Esophagus squamous epithelium (tissue), 5 donors: ENCODE data around the gene GSTM3. TPM values are rescaled to one million over a fixed set of nuclear protein-coding genes. Genes with fewer than 3 reads are reported as not detected.
"Not testable (repeated sequence)": the region's sequence is repeated elsewhere in the genome, so short reads cannot be mapped to it uniquely, and the experiment has no call there.

Experiments
- DNase-seq: peaks from one replicate; lab custom pipeline; 2025; lab: John Stamatoyannopoulos, UW
- H3K27ac ChIP-seq, 4 donors: fragments of 200-600 bp; sonication (generic); one replicate each; pipeline ENCODE4 v1.5.1; 2016 to 2019; ENCODE audit warnings: mild to moderate bottlenecking in 1 of 4
- H3K27me3 ChIP-seq, 4 donors: fragments of 200-600 bp; sonication (generic); 1 replicate in 3 of 4; 2 replicates in 1 of 4; pipeline versions ENCODE4 v1.5.1 to v1.6.0; 2017 to 2021; ENCODE audit warnings: antibody characterized with exemption in 1 of 4
- H3K36me3 ChIP-seq, 3 donors: fragments of 200-600 bp; sonication (generic); one replicate each; pipeline ENCODE4 v1.5.1; 2016 to 2019
- H3K4me1 ChIP-seq, 3 donors: fragments of 200-600 bp; sonication (generic); one replicate each; pipeline ENCODE4 v1.5.1; 2017 to 2019
- H3K4me3 ChIP-seq, 4 donors: fragments of 200-600 bp; sonication (generic); 1 replicate in 3 of 4; 2 replicates in 1 of 4; pipeline ENCODE4 v1.5.1; 2016 to 2019; ENCODE audit warnings: mild to moderate bottlenecking in 2 of 4, moderate library complexity in 1 of 4
- H3K9me3 ChIP-seq, 3 donors: fragments of 200-600 bp; sonication (generic); one replicate each; pipeline ENCODE4 v1.5.1; 2016 to 2019
- POLR2A ChIP-seq, 4 donors: fragments of 450-650 bp; IDR thresholded peaks; one replicate each; pipeline ENCODE4 v1.6.1; 2017; ENCODE audit warnings: antibody characterized with exemption in 4 of 4, mild to moderate bottlenecking in 4 of 4, moderate library complexity in 3 of 4
- WGBS, 2 donors: methylation state at CpG; one replicate each; pipeline ENCODE4 v1.1.5; 2018; 5-methylcytosine and 5-hydroxymethylcytosine counted together
- intact Hi-C: fragments of 100-400 bp; cut with DNase I; formaldehyde crosslinking; loops from one replicate; pipeline ENCODE4 v1.15.0; 2022
- total RNA-seq, 4 donors: library from RNA; depleted of rRNA; stranded (reverse); fragments of >200 nt; gene quantifications; one replicate each; pipeline ENCODE4 v1.1.0, GENCODE V29; 2016
- TF ChIP-seq, protein P1 (sequence below), 6 experiments: fragments of 450-650 bp in 4 of 6; fragments of 200-600 bp in 2 of 6; sonication (generic) in 2 of 6; IDR thresholded peaks; one replicate each; pipeline ENCODE4 v1.5.1; 2016 to 2019; ENCODE audit warnings: antibody characterized with exemption in 6 of 6, mild to moderate bottlenecking in 4 of 6, moderate library complexity in 4 of 6
- donor health status: DM: yes; HTN: yes; CAD: no.

GSTM3 gene
- total RNA-seq, 4 donors from 2014 or later, result 86.2 to 273 (median 150) TPM

DNA sequence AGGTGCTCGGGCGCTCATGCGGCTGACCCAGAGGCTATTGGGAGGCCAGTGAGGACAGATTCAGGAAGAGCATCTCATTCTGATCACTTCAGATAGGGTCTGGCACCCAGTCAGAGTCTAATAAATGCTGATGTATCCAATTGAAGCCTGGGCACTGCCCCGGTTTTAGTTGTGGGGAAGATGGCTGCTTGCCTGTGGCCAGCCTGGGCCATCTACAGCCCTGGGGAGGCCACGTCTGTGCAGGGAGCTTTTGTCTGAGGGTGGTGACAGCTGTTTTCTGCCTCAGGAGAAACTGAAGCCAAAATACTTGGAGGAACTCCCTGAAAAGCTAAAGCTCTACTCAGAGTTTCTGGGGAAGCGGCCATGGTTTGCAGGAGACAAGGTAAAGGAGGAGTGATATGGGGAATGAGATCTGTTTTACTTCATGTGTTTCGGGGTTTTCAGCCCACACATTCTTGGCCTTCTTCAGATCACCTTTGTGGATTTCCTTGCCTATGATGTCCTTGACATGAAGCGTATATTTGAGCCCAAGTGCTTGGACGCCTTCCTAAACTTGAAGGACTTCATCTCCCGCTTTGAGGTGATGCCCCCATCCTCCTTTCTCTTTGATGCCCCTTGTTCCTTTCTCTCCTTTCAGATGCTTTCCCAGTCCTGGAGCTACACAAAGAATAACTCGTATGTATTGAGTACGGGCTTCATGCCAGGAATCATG is 26.0 kb downstream of the GSTM3 start:
- no peaks in the 10 kb centered on the region for H3K9me3 ChIP-seq
- no peak for DNase-seq
- peak overlapping the region in 2 of 4 donors; percentile 77 to 85 for H3K27ac ChIP-seq
- H3K27me3 ChIP-seq, result no peaks in the 10 kb centered on the region
- TF ChIP-seq POLR2A (IDR thresholded peaks at IDR 0.05), result no peak
- TF ChIP-seq, protein P1, sequence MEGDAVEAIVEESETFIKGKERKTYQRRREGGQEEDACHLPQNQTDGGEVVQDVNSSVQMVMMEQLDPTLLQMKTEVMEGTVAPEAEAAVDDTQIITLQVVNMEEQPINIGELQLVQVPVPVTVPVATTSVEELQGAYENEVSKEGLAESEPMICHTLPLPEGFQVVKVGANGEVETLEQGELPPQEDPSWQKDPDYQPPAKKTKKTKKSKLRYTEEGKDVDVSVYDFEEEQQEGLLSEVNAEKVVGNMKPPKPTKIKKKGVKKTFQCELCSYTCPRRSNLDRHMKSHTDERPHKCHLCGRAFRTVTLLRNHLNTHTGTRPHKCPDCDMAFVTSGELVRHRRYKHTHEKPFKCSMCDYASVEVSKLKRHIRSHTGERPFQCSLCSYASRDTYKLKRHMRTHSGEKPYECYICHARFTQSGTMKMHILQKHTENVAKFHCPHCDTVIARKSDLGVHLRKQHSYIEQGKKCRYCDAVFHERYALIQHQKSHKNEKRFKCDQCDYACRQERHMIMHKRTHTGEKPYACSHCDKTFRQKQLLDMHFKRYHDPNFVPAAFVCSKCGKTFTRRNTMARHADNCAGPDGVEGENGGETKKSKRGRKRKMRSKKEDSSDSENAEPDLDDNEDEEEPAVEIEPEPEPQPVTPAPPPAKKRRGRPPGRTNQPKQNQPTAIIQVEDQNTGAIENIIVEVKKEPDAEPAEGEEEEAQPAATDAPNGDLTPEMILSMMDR (IDR thresholded peaks at IDR 0.05), result no peak
- H3K36me3 ChIP-seq, result no peaks in the 10 kb centered on the region
- H3K4me1 ChIP-seq, result peaks cover 24 to 54% (median 48%) of the 10 kb centered on the region in 3 donors
- intact Hi-C loops, result no loop called here
- no peak overlapping the region for H3K4me3 ChIP-seq
- 84 to 90% methylated on average over 11 to 12 of the region's 12 CpGs for WGBS, 2 donors

DNA sequence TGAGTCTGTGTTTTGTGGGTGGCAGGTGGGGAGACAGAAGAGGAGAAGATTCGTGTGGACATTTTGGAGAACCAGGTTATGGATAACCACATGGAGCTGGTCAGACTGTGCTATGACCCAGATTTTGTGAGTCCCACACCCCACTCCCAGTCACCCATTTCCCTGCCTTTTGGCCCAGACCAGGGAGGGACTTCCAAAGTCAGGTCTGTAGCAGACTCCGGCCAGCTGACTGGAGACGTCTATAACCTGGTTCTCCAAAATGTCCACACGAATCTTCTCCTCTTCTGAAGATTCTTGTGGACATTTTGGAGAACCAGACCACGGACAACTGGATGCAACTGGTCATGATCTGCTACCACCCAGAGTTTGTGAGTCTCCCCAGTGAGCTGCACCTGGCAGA is 27.2 kb downstream of the GSTM3 start:
- DNase-seq, result no peak
- Histone ChIP-seq H3K27ac (no peak overlapping the region), H3K4me1 (peaks cover 21 to 42% (median 37%) of the 10 kb centered on the region in 3 donors), H3K27me3 (no peaks in the 10 kb centered on the region), H3K36me3 (no peaks in the 10 kb centered on the region), H3K9me3 (peaks cover 0 to 8% (median 0%) of the 10 kb centered on the region in 3 donors), H3K4me3 (no peak overlapping the region)
- 78 to 91% methylated on average over 5 of the region's 5 CpGs for WGBS, 2 donors
- intact Hi-C loops, result no loop called here
- TF ChIP-seq, protein P1 (IDR thresholded peaks at IDR 0.05), result no peak
- TF ChIP-seq POLR2A (IDR thresholded peaks at IDR 0.05), result no peak

DNA sequence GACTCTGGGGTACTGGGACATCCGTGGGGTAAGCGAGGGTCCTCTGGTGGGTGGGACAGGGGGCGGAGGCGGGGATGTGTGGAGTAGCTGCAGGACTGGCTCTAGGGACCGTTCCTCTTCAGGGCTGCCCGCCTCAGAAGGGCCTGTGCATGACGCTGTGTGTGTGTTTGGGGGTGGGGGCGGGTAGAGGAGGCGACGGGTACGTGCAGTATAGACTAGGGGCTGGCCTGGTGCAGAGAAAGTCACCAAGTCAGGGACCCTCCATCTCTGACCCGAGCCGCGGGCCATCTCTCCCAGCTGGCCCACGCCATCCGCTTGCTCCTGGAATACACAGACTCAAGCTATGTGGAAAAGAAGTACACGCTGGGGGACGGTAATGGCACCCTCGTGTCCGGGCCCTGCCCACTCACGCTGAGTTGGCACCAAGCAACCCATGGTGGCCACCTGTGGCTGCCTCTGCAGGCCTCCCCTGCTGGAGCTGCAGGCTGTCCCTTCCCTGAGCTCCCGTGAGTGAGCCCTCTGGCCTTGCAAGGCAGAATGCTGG is 28.4 kb downstream of the GSTM3 start:
- peaks cover 0 to 16% (median 0%) of the 10 kb centered on the region in 3 donors for H3K9me3 ChIP-seq
- peak overlapping the region in 1 of 4 donors; percentile 9 for H3K27ac ChIP-seq
- H3K27me3 ChIP-seq, result no peaks in the 10 kb centered on the region
- no peak for TF ChIP-seq POLR2A (IDR thresholded peaks at IDR 0.05)
- no peaks in the 10 kb centered on the region for H3K36me3 ChIP-seq
- WGBS, 2 donors, result no CpG with 5 or more reads among the region's 22 CpGs
- intact Hi-C loops, result no loop called here
- DNase-seq, result no peak
- H3K4me3 ChIP-seq, result peak overlapping the region in 3 of 4 donors; percentile 29 to 60 (median 37)
- peaks cover 10 to 30% (median 25%) of the 10 kb centered on the region in 3 donors for H3K4me1 ChIP-seq

DNA sequence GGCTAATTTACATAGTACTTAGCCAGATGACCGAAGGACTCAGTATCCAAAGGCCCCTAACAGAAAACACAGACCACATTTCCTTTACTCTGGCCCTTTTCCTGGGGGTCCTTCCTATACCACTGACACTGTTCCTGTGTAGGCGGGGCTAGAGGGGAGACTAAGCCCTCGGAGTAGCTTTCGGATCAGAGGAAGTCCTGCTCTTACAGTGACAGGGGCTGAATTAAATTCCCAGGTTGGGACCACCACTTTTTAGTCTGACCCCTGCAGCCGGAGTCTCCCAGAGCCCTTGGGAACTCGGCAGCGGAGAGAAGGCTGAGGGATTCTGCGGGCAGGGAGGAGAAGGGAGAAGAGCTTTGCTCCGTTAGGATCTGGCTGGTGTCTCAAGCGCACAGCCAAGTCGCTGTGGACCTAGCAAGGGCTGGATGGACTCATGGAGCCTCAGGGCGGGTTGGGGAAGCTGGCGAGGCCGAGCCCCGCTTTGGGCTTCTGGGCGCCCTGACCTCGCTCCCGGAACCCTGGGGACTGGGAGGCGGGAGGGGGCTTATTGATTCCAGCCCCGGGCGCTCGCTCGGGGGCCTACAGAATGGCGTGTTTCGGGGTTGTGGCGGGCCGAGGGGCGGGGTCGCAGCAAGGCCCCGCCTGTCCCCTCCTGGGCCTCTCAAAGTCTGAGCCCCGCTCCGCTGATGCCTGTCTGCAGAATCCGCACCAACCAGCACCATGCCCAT is 29.1 kb downstream of the GSTM3 start, which contains the start of gene GSTM5:
GSTM5 (plus strand) TSS at position 659 of the 728 bp plus-strand sequence; CDS start at position 721, 62 bp downstream.
- WGBS, 2 donors, result 33 to 69% methylated on average over 3 to 8 of the region's 33 CpGs
- Histone ChIP-seq H3K9me3 (peaks cover 0 to 16% (median 0%) of the 10 kb centered on the region in 3 donors), H3K27ac (peak within 1 kb of the TSS in 2 of 4 donors; percentile 9 to 29), H3K4me3 (peak within 1 kb of the TSS in 3 of 4 donors; percentile 29 to 60 (median 37)), H3K4me1 (peaks cover 7 to 23% (median 19%) of the 10 kb centered on the region in 3 donors)
- DNase-seq, H3K27me3 ChIP-seq, H3K36me3 ChIP-seq, intact Hi-C loops: not testable (repeated sequence)

DNA sequence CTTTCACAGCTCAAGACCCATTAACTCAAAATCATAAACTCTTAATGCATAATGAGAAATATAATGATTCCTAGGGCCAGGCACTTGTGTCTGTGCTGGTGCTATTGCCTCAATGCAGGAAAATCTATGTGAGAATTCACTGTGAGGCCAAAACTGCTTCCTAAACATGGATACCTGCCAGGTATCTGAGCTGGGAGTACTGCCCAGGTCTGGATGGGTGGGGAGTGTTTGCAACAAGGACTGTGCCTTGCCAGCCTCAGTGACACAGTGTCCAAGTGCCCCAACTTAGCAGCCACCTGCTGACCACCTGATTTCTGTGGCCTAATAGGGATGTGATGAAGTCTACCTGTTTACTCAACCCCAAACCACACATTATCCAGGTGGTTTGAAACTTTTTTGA is 31.0 kb downstream of the GSTM3 start:
- DNase-seq, intact Hi-C loops: not testable (repeated sequence)

DNA sequence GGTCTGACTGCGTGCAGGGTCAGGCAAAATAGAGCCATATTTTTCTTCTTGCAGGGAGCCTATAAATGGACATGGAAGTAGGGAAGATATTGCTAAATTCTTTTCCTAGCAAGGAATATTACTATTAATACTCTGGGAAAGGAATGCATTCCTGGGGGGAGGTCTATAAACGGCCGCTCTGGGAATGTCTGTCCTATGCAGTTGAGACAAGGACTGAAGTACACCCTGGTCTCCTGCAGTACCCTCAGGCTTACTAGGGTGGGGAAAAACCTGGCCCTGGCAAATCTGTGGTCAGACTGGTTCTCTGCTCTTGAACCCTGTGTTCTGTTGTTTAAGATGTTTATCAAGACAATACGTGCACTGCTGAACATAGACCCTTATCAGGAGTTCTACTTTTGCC is 31.9 kb downstream of the GSTM3 start:
- 67 to 75% methylated on average over 4 of the region's 4 CpGs for WGBS, 2 donors
- H3K4me1 ChIP-seq, H3K4me3 ChIP-seq, intact Hi-C loops, DNase-seq, H3K27ac ChIP-seq, H3K27me3 ChIP-seq, H3K36me3 ChIP-seq: not testable (repeated sequence)
- peaks cover 0 to 16% (median 0%) of the 10 kb centered on the region in 3 donors for H3K9me3 ChIP-seq

More for the DNA sequence above, 31.0 kb downstream of the GSTM3 start:
- not testable (repeated sequence) for H3K27me3 ChIP-seq, H3K4me1 ChIP-seq, H3K27ac ChIP-seq, H3K4me3 ChIP-seq, H3K36me3 ChIP-seq
- H3K9me3 ChIP-seq, result peaks cover 0 to 16% (median 0%) of the 10 kb centered on the region in 3 donors
